Skin of body (tissue), 2 donors: ENCODE measurements around the gene TRIM34. TPM values are rescaled to one million over a fixed set of nuclear protein-coding genes. Genes with fewer than 3 reads are reported as not detected.
"Not testable (repeated sequence)": the region's sequence is repeated elsewhere in the genome, so short reads cannot be mapped to it uniquely, and the experiment has no call there.

Experiments used
- DNase-seq: peaks from one replicate; lab custom pipeline; 2025; lab: John Stamatoyannopoulos, UW
- total RNA-seq: library from RNA; depleted of rRNA; stranded (reverse); fragments of >200 nt; gene quantifications from one replicate; pipeline ENCODE4 v1.2.3, GENCODE V29; 2014

Gene TRIM34
- total RNA-seq, 1 donor from 2014 or later = 5.2 TPM

DNA sequence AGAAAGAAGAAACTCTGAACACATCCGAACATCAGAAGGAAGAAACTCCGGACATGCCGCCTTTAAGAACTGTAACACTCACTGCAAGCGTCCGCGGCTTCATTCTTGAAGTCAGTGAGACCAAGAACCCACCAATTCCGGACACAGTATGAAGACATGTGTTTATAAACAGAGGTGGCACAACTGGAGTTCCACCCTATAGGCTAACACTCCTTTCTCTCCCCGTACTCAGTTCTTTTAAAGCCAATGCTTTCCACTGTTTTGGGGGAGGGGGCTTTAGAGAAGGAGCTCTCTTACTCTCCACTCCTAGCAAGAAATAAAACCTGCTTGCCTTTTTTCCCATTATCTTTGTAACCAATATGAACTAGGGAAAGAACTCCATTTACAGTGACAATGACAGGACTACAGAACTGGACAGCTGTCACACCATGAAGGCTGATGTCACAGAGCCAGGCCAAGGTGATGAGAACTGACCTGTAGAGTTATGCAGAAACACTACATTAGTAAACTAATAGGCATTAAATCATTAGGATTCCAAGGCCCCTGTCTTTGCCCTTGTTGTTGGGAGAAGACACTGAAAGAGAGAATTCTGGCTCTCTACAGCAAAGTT, 59.3 kb downstream of the TRIM34 start:
- no peak for DNase-seq

GRCh38 chr11:5684646-5685362, 60.0 kb downstream of the TRIM34 start, which contains the start of gene TRIM5:
Gene TRIM5, minus strand, starts transcription at chr11:5685074. Its CDS starts 4,897 bp downstream, at chr11:5680177.
- peak; percentile 98 for DNase-seq

DNA sequence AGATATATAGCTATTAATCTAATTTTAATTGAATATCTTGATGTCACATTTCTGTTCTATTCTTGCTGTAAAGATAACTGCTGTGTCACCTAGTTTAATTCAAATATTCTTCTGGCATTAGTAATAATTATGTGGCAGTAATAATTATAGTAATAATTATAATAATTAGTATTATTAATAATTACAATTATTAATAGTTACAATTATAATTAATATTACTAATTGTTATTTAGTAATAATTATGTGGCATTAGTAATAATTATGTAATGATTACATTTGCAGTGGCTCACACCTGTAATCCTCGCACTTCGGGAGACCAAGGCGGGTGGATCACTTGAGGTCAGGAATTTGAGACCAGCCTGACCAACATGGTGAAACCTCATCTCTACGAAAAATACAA, 61.6 kb downstream of the TRIM34 start:
- DNase-seq = no peak

DNA sequence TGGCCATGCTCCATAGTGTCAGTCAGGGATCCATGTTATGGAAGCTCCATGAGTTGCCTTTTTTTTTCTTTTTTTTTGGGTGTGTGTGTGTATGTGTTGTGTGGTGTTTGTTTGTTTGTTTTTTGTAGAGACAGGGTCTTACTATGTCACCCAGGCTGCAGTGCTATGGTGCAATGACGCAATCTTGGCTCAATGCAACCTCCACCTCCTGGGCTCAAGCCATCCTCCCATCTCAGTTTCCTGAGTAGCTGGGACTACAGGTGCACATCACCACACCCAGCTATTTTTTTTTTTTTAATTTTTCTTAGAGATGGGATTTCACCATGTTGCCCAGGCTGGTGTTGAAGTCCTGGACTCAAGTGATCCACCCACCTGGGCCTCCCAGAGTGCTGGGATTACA, 63.7 kb downstream of the TRIM34 start:
- DNase-seq = no peak

DNA sequence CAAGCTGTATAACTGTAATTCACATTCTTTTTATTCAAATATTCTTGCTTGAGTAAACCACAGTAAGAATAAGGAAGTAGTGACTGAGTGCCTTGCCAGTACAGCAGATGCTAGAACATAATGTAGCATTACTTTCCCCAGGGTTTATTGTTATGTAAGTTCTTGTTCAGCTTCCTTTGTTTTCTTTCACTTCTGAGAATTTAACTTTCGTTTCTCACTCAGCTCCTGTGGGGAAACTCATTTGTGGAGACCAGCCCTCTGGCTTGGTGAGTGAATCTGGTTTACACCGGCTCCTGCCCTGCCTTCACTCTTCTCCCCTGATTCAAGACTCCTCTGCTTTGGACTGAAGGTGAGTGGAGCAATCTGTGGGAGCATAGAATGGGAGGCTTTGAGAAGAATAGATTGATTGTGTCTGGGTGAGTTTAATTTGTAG, 64.8 kb downstream of the TRIM34 start, which contains the start of gene TRIM22:
TRIM22 (plus strand) TSS at position 240 of the 433 bp plus-strand sequence. CDS start 6,443 bp downstream, outside the sequence.
- peak; percentile 65 for DNase-seq

GRCh38 chr11:5690216-5690615, 65.4 kb downstream of the TRIM34 start:
- DNase-seq = no peak

GRCh38 chr11:5690736-5691135, 65.9 kb downstream of the TRIM34 start:
- no peak for DNase-seq

DNA sequence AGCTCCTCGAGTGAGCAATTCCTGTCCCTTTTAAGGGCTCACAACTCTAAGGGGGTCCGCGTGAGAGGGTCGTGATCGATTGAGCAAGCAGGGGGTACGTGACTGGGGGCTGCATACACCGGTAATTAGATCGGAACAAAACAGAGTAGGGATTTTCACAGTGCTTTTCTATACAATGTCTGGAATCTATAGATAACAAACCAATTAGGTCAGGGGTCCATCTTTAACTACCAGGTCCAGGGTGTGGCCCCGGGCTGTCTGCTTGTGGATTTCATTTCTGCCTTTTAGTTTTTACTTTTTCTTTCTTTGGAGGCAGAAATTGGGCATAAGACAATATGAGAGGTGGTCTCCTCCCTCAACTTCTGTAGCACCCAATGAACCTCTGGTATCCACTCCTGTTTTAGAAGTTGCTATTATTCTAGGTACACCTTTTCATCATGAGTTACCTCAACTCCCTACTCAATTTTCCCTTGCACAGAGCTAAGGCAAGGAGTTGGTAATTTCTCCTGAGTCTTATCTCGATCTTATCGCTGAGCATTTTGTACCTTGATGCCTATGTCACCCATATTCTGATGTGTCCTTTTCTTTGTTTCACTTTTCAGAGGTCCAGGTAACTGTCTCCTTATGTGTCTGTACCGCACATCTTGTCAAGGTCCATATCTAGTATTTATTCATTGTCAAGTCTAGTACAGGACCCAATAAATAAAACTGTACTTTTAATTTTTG, 66.6 kb downstream of the TRIM34 start:
- not testable (repeated sequence) for DNase-seq

DNA sequence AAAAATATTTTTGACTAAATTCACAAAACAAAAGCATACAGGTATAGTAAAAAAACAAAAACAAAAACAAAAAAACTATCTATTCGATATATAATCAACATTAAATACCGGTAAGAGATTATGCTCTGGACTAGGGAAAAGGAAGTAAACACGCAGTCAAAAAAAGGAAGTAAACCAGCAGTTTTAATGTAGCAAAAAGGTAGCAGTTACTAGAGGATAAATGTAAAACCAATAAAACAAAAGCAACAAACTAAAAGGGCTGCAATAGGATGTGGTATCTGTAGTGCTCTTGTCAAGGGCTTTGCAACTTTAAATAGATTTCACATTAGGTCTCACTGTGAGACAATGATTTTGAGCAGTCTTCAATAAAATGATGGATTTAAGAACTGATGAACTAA, 67.2 kb downstream of the TRIM34 start:
- no peak for DNase-seq

Other genes with a start within 250 kb of the TRIM34 start
- not detected for gene OR51M1, start 241.2 kb upstream of the TRIM34 start, total RNA-seq
- gene OR51Q1, start 202.9 kb upstream of the TRIM34 start, total RNA-seq = not detected
- gene OR51I1, start 183.5 kb upstream of the TRIM34 start, total RNA-seq = 0.59 TPM
- gene OR51I2, start 175.7 kb upstream of the TRIM34 start, total RNA-seq = not detected
- not detected for gene OR52D1, start 136.3 kb upstream of the TRIM34 start, total RNA-seq
- gene UBQLN3, start 115.0 kb upstream of the TRIM34 start, total RNA-seq = 0.49 TPM
- gene UBQLNL, start 108.3 kb upstream of the TRIM34 start, total RNA-seq = 0.49 TPM
- 0.59 TPM for gene OR52H1, start 76.5 kb upstream of the TRIM34 start, total RNA-seq
- gene OR52B6, start 44.1 kb upstream of the TRIM34 start, total RNA-seq = not detected
- gene TRIM6, start 28.4 kb upstream of the TRIM34 start, total RNA-seq = 1.9 TPM
- 19.0 TPM for gene TRIM5, start 60.1 kb downstream of the TRIM34 start, total RNA-seq
- gene TRIM22, start 64.8 kb downstream of the TRIM34 start, total RNA-seq = 13.0 TPM
- not detected for gene OR56B1, start 111.4 kb downstream of the TRIM34 start, total RNA-seq
- gene OR52N4, start 129.2 kb downstream of the TRIM34 start, total RNA-seq = not detected
- not detected for gene OR52N5, start 158.4 kb downstream of the TRIM34 start, total RNA-seq
- not detected for gene OR52N1, start 166.3 kb downstream of the TRIM34 start, total RNA-seq
- gene OR52N2, start 183.9 kb downstream of the TRIM34 start, total RNA-seq = not detected
- gene OR52E6, start 216.9 kb downstream of the TRIM34 start, total RNA-seq = not detected
- not detected for gene OR52E8, start 232.7 kb downstream of the TRIM34 start, total RNA-seq